ENCODE results near the gene ADAMTSL4.

DNA sequence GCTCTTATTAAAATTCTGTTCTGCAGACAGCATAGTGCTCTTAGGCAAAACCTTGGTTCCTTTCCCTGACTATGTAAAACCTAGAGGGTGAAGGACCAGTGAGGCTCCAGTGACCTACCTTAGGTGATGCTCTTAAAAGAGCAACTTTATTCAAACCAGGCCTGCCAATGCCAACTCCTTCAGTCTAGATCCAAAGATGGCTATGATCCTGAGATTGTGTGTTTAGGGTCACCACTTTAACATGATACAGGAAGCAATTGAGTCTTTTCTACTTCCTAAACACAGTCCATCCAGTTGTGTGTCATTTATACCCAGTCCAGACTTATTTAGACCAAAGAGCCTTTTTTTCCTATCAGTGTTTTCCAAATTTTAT is 19.4 kb downstream of the ADAMTSL4 start:
- TF ChIP-seq, protein P1, sequence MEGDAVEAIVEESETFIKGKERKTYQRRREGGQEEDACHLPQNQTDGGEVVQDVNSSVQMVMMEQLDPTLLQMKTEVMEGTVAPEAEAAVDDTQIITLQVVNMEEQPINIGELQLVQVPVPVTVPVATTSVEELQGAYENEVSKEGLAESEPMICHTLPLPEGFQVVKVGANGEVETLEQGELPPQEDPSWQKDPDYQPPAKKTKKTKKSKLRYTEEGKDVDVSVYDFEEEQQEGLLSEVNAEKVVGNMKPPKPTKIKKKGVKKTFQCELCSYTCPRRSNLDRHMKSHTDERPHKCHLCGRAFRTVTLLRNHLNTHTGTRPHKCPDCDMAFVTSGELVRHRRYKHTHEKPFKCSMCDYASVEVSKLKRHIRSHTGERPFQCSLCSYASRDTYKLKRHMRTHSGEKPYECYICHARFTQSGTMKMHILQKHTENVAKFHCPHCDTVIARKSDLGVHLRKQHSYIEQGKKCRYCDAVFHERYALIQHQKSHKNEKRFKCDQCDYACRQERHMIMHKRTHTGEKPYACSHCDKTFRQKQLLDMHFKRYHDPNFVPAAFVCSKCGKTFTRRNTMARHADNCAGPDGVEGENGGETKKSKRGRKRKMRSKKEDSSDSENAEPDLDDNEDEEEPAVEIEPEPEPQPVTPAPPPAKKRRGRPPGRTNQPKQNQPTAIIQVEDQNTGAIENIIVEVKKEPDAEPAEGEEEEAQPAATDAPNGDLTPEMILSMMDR (IDR thresholded peaks at IDR 0.05 in 8 of 11, conservative IDR thresholded peaks at IDR 0.05 in 3 of 11) = no peak
- TF ChIP-seq POLR2A (IDR thresholded peaks at IDR 0.05) (no peak), POLR2AphosphoS5 (IDR thresholded peaks at IDR 0.05) (no peak)

Measured in spleen (tissue), 7 donors.